Parathyroid adenoma (tissue), 2 donors: ENCODE data around the gene KIAA1614.

ENCODE experiments used
- H2AFZ ChIP-seq: fragments of 300-600 bp; sonication (generic); one replicate; pipeline ENCODE4 v1.7.0; 2017; ENCODE audit warnings: antibody characterized with exemption, mild to moderate bottlenecking
- H3K27ac ChIP-seq: fragments of 300-600 bp; sonication (generic); one replicate; pipeline ENCODE4 v1.7.0; 2017
- H3K27me3 ChIP-seq: fragments of 300-600 bp; sonication (generic); one replicate; pipeline ENCODE4 v1.7.0; 2017; ENCODE audit warnings: low read length; ENCODE audit not compliant: control insufficient read depth, insufficient read depth
- H3K36me3 ChIP-seq: fragments of 300-600 bp; sonication (generic); one replicate; pipeline ENCODE4 v1.7.0; 2017; ENCODE audit warnings: low read length; ENCODE audit not compliant: control insufficient read depth, insufficient read depth
- H3K4me1 ChIP-seq: fragments of 300-600 bp; sonication (generic); one replicate; pipeline ENCODE4 v1.7.0; 2017; ENCODE audit warnings: control low read depth
- H3K4me2 ChIP-seq: fragments of 300-600 bp; sonication (generic); one replicate; pipeline ENCODE4 v1.7.0; 2017; ENCODE audit warnings: low read length
- H3K4me3 ChIP-seq: fragments of 300-600 bp; sonication (generic); one replicate; pipeline ENCODE4 v1.7.0; 2017; ENCODE audit warnings: low read depth, low read length
- H3K79me2 ChIP-seq: fragments of 300-600 bp; sonication (generic); one replicate; pipeline ENCODE4 v1.7.0; 2017; ENCODE audit warnings: control low read depth
- H3K9ac ChIP-seq: fragments of 300-600 bp; sonication (generic); one replicate; pipeline ENCODE4 v1.7.0; 2017; ENCODE audit warnings: mild to moderate bottlenecking
- H3K9me3 ChIP-seq: fragments of 300-600 bp; sonication (generic); one replicate; pipeline ENCODE4 v1.7.0; 2017; ENCODE audit warnings: low read length; ENCODE audit not compliant: control insufficient read depth
- TF ChIP-seq, protein P1 (sequence below): fragments of 300-600 bp; sonication (generic); IDR thresholded peaks from one replicate; pipeline ENCODE4 v1.7.0; 2017; ENCODE audit warnings: antibody characterized with exemption, mild to moderate bottlenecking
- donor health status: primary hyperparathyroidism.

KIAA1614 gene

DNA sequence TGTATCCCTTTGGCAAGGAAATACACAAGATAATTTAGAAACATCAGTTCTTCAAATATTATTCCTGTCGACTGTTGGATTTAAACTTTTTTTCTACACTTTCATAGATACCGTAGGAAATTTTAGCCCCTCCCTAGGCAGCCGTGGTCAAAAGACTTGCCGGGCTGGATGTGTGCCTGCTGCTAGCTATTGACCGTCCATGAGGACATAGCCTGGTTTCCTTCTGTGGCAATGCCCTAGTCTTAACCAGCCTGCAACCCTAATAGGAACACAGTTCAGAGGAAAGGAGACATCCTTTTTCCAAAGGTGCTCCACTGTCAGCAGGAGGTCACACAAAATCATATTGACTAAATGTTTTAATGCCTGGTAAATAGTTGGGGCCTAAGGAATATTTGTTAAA is 20.4 kb upstream of the KIAA1614 start:
- Histone ChIP-seq H3K79me2 (no peaks in the 10 kb centered on the region), H3K27me3 (no peaks in the 10 kb centered on the region), H2AFZ (no peak overlapping the region), H3K9ac (no peak overlapping the region), H3K4me1 (no peaks in the 10 kb centered on the region), H3K36me3 (no peaks in the 10 kb centered on the region), H3K4me2 (no peak overlapping the region), H3K27ac (no peak overlapping the region), H3K9me3 (no peaks in the 10 kb centered on the region), H3K4me3 (no peak overlapping the region)
- TF ChIP-seq, protein P1, sequence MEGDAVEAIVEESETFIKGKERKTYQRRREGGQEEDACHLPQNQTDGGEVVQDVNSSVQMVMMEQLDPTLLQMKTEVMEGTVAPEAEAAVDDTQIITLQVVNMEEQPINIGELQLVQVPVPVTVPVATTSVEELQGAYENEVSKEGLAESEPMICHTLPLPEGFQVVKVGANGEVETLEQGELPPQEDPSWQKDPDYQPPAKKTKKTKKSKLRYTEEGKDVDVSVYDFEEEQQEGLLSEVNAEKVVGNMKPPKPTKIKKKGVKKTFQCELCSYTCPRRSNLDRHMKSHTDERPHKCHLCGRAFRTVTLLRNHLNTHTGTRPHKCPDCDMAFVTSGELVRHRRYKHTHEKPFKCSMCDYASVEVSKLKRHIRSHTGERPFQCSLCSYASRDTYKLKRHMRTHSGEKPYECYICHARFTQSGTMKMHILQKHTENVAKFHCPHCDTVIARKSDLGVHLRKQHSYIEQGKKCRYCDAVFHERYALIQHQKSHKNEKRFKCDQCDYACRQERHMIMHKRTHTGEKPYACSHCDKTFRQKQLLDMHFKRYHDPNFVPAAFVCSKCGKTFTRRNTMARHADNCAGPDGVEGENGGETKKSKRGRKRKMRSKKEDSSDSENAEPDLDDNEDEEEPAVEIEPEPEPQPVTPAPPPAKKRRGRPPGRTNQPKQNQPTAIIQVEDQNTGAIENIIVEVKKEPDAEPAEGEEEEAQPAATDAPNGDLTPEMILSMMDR, result no peak

DNA sequence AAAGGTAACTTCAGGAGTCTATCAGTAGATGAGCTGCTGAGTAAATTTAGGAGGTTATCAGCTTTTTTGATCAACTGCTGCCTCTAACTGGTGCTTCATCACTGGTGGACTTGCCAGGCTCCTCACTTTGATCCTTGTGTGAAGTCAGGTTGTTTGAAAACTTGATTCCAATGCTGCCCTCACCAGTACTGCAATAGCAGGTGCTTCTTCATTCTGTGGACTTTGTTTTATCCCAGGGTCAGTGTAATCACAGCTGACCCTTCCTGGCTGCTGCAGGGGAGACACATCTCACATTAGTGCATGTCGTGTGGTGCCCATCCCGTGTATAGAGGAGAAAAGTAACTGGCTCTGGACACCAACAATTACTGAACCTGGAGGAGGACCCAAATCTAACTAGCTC is 20.0 kb upstream of the KIAA1614 start:
- no peaks in the 10 kb centered on the region for H3K9me3 ChIP-seq
- H3K27ac ChIP-seq, result no peak overlapping the region
- no peaks in the 10 kb centered on the region for H3K79me2 ChIP-seq
- no peaks in the 10 kb centered on the region for H3K36me3 ChIP-seq
- H3K9ac ChIP-seq, result no peak overlapping the region
- TF ChIP-seq, protein P1, result no peak
- H2AFZ ChIP-seq, result no peak overlapping the region
- H3K4me1 ChIP-seq, result no peaks in the 10 kb centered on the region
- H3K4me3 ChIP-seq, result no peak overlapping the region
- H3K27me3 ChIP-seq, result no peaks in the 10 kb centered on the region
- H3K4me2 ChIP-seq, result no peak overlapping the region

DNA sequence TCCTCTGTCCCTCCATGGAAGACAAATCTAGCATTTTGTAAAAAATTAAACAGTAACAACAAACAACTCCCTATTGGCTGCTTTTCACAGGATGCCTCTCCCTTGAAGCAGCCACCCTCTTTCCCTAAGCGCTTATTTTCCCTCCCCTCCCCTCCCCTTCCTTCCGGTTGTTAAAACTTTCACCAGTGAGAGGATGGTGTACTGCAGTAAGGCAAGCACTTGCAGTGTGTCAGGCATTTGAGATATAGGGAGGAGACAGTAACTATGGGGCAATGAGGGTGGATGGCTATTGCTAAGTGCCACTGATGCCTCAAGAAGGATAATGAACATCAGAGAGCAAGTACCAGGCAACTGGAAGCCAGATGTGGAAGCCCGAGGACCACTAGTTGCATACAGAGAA is 19.1 kb upstream of the KIAA1614 start:
- H3K27me3 ChIP-seq, result no peaks in the 10 kb centered on the region
- H3K9ac ChIP-seq, result no peak overlapping the region
- H3K27ac ChIP-seq, result no peak overlapping the region
- no peak overlapping the region for H3K4me3 ChIP-seq
- no peaks in the 10 kb centered on the region for H3K36me3 ChIP-seq
- H3K4me1 ChIP-seq, result no peaks in the 10 kb centered on the region
- TF ChIP-seq, protein P1, result no peak
- no peaks in the 10 kb centered on the region for H3K79me2 ChIP-seq
- no peaks in the 10 kb centered on the region for H3K9me3 ChIP-seq
- H2AFZ ChIP-seq, result no peak overlapping the region
- H3K4me2 ChIP-seq, result no peak overlapping the region

DNA sequence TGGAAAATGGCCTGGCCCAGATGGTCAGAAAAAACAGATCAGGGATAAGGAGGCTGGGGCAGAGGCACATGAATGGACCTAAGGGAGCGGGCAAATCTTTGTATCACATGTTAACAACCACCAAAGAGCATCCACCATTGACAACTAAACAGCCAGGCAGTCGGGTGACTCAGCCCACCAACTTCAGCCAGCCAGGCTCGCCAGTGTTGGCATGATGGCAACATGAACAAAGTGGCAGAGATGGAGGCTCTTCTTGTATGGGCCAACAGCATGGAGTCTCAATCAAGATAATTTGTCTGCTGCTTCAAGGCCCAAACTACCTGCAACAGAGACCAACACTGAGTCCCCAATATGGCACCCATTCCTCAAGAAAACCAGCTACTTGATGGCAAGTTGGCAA is 16.5 kb upstream of the KIAA1614 start:
- H3K4me2 ChIP-seq, result no peak overlapping the region
- no peaks in the 10 kb centered on the region for H3K4me1 ChIP-seq
- H3K9ac ChIP-seq, result no peak overlapping the region
- H3K79me2 ChIP-seq, result no peaks in the 10 kb centered on the region
- H2AFZ ChIP-seq, result no peak overlapping the region
- no peaks in the 10 kb centered on the region for H3K27me3 ChIP-seq
- TF ChIP-seq, protein P1, result no peak
- no peaks in the 10 kb centered on the region for H3K9me3 ChIP-seq
- no peak overlapping the region for H3K4me3 ChIP-seq
- no peaks in the 10 kb centered on the region for H3K36me3 ChIP-seq
- H3K27ac ChIP-seq, result no peak overlapping the region

DNA sequence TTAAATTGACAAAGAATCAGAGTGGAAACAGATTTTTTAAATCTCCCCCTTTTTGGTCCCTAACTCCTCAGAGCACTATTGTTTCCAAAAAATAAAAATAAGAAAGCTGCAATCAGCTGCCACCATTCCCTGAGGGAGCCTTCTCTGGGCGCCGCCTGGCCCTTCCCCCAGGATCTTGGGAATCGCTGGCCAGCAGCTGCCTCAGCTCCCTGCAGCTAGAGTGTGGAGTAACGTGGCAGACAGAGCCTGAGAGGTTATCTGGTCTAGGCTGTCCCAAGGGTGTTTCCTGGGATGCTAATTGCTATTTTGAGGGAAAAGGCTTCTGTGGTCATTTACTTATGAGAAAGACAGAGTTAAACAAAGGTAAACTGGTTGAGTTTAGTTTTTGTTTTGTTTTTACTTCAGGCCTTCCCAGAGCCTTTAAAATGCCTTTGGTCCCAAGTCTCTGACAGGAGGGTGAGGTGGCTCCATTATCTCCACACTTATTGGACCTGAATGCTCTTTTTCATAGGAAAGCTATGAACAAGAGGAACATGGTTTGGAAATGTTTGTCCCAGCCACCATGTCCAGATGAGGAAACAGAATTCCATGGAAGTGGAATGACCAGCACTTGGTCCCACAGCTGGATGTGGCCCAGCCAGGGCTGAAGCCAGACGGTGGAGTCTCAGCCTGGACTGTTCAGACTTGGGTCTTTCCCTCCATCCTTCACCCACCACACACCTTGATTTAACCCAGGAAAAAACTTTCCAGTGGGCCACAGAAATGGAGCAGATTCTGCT is 14.1 kb upstream of the KIAA1614 start:
- no peak overlapping the region for H3K4me3 ChIP-seq
- H3K4me1 ChIP-seq, result no peaks in the 10 kb centered on the region
- H3K27me3 ChIP-seq, result no peaks in the 10 kb centered on the region
- H3K4me2 ChIP-seq, result no peak overlapping the region
- no peaks in the 10 kb centered on the region for H3K9me3 ChIP-seq
- no peaks in the 10 kb centered on the region for H3K79me2 ChIP-seq
- TF ChIP-seq, protein P1, result no peak
- no peak overlapping the region for H3K9ac ChIP-seq
- no peak overlapping the region for H2AFZ ChIP-seq
- no peaks in the 10 kb centered on the region for H3K36me3 ChIP-seq
- H3K27ac ChIP-seq, result no peak overlapping the region
